Gastroesophageal sphincter (tissue), 4 donors: ENCODE data around the gene SLC4A11. TPM values are rescaled to one million over a fixed set of nuclear protein-coding genes. Genes with fewer than 3 reads are reported as not detected.
"Not testable (repeated sequence)": the region's sequence is repeated elsewhere in the genome, so short reads cannot be mapped to it uniquely, and the experiment has no call there.

ENCODE experiments used
- ATAC-seq: fragments of 150-250 bp; one replicate; pipeline ENCODE4 v1.9.1; 2016; ENCODE audit warnings: mild to moderate bottlenecking, moderate library complexity
- H3K27ac ChIP-seq, 4 donors: fragments of 200-600 bp; sonication (generic) in 3 of 4; 1 replicate in 3 of 4; 2 replicates in 1 of 4; pipeline ENCODE4 v1.5.1; 2016 to 2019
- H3K27me3 ChIP-seq: fragments of 200-600 bp; sonication (generic); one replicate; pipeline ENCODE4 v1.5.1; 2019
- H3K36me3 ChIP-seq, 2 donors: fragments of 200-600 bp; sonication (generic); one replicate each; pipeline ENCODE4 v1.5.1; 2019; ENCODE audit warnings: control low read depth in 1 of 2
- H3K4me1 ChIP-seq, 3 donors: fragments of 200-600 bp; sonication (generic); 1 replicate in 2 of 3; 2 replicates in 1 of 3; pipeline ENCODE4 v1.5.1; 2016 to 2019; ENCODE audit warnings: control low read depth in 2 of 3
- H3K4me3 ChIP-seq, 2 donors: fragments of 200-600 bp; sonication (generic); one replicate each; pipeline ENCODE4 v1.5.1; 2019; ENCODE audit warnings: mild to moderate bottlenecking in 1 of 2, moderate library complexity in 1 of 2
- H3K9me3 ChIP-seq, 3 donors: fragments of 200-600 bp; sonication (generic); one replicate each; pipeline ENCODE4 v1.5.1; 2017 to 2019; ENCODE audit warnings: control low read depth in 2 of 3
- CTCF ChIP-seq, 4 experiments: fragments of 200-600 bp in 2 of 4; fragments of 450-650 bp in 2 of 4; sonication (generic) in 1 of 4; IDR thresholded peaks; one replicate each; pipeline ENCODE4 v1.5.1; 2017 to 2019; ENCODE audit warnings: antibody characterized with exemption in 4 of 4, mild to moderate bottlenecking in 2 of 4, moderate library complexity in 2 of 4
- EP300 ChIP-seq: sonication (generic); formaldehyde crosslinking; IDR thresholded peaks from one replicate; pipeline ENCODE4 v1.6.1; 2017; ENCODE audit warnings: antibody characterized with exemption, mild to moderate bottlenecking
- POLR2A ChIP-seq, 2 donors: fragments of 450-650 bp; IDR thresholded peaks; one replicate each; pipeline ENCODE4 v1.6.1; 2017; ENCODE audit warnings: antibody characterized with exemption in 2 of 2, mild to moderate bottlenecking in 2 of 2, moderate library complexity in 1 of 2
- POLR2AphosphoS5 ChIP-seq: sonication (generic); formaldehyde crosslinking; IDR thresholded peaks from one replicate; pipeline ENCODE4 v1.6.1; 2017; ENCODE audit warnings: antibody characterized with exemption
- WGBS, 2 donors: methylation state at CpG; one replicate each; pipeline ENCODE4 v1.1.5; 2018; ENCODE audit warnings: low coverage in 1 of 2; 5-methylcytosine and 5-hydroxymethylcytosine counted together
- total RNA-seq, 4 donors: library from RNA; depleted of rRNA; stranded (reverse); fragments of >200 nt; gene quantifications; one replicate each; pipeline ENCODE4 v1.1.0, GENCODE V29; 2016

The SLC4A11 gene
- total RNA-seq, 4 donors from 2014 or later: 0.31 to 3.3 (median 0.62) TPM; not detected in 1

- TF ChIP-seq POLR2AphosphoS5: no peak
- TF ChIP-seq CTCF (IDR thresholded peaks at IDR 0.05): no peak
- no peak for TF ChIP-seq POLR2A (IDR thresholded peaks at IDR 0.05)
- no peak for TF ChIP-seq EP300
- H3K9me3 ChIP-seq: no peaks in the 10 kb centered on the region
- peaks cover 0 to 76% of the 10 kb centered on the region in 2 donors for H3K36me3 ChIP-seq
- WGBS, 2 donors: 53 to 84% methylated on average over 2 to 9 of the region's 14 CpGs
- H3K4me1 ChIP-seq: no peaks in the 10 kb centered on the region
- no peak for ATAC-seq
- no peak overlapping the region for H3K27ac ChIP-seq
- H3K4me3 ChIP-seq: no peak overlapping the region
- H3K27me3 ChIP-seq: no peaks in the 10 kb centered on the region
These were observed 48.3 kb downstream of the SLC4A11 start for GRCh38 chr20:3190681-3191111.

- no peak for ATAC-seq
These were observed 49.3 kb downstream of the SLC4A11 start for GRCh38 chr20:3189561-3190131.

GRCh38 chr20:3188823-3189413, 50.1 kb downstream of the SLC4A11 start:
- Histone ChIP-seq H3K4me3 (no peak overlapping the region), H3K36me3 (peaks cover 0 to 59% of the 10 kb centered on the region in 2 donors), H3K27me3 (no peaks in the 10 kb centered on the region), H3K9me3 (no peaks in the 10 kb centered on the region), H3K4me1 (no peaks in the 10 kb centered on the region), H3K27ac (no peak overlapping the region)
- no peak for TF ChIP-seq EP300
- no peak for TF ChIP-seq POLR2A (IDR thresholded peaks at IDR 0.05)
- no peak for ATAC-seq
- WGBS, 2 donors: 92 to 100% methylated on average over 1 to 2 of the region's 3 CpGs

More at GRCh38 chr20:3189561-3190131, 49.3 kb downstream of the SLC4A11 start:
- Histone ChIP-seq H3K9me3 (no peaks in the 10 kb centered on the region), H3K27ac (no peak overlapping the region), H3K36me3 (peaks cover 0 to 66% of the 10 kb centered on the region in 2 donors), H3K27me3 (no peaks in the 10 kb centered on the region), H3K4me3 (no peak overlapping the region), H3K4me1 (no peaks in the 10 kb centered on the region)
- no peak for TF ChIP-seq POLR2AphosphoS5
- no peak for TF ChIP-seq CTCF (IDR thresholded peaks at IDR 0.05)
- TF ChIP-seq EP300: no peak
- TF ChIP-seq POLR2A (IDR thresholded peaks at IDR 0.05): no peak
- WGBS, 2 donors: 100% methylated on average over 1 of the region's 4 CpGs; no CpG with 5 or more reads in 1 of the 2 donors

- H3K27ac ChIP-seq, H3K4me3 ChIP-seq, H3K4me1 ChIP-seq, H3K27me3 ChIP-seq, ATAC-seq, H3K9me3 ChIP-seq: not testable (repeated sequence)
- peaks cover 0 to 48% of the 10 kb centered on the region in 2 donors for H3K36me3 ChIP-seq
- 86 to 93% methylated on average over 5 to 6 of the region's 9 CpGs for WGBS, 2 donors
These were observed 51.1 kb downstream of the SLC4A11 start for GRCh38 chr20:3187861-3188260.

- Histone ChIP-seq H3K9me3 (no peaks in the 10 kb centered on the region), H3K4me3 (no peak overlapping the region), H3K36me3 (peaks cover 0 to 10% of the 10 kb centered on the region in 2 donors), H3K27me3 (no peaks in the 10 kb centered on the region), H3K27ac (no peak overlapping the region), H3K4me1 (no peaks in the 10 kb centered on the region)
- WGBS, 2 donors: 93 to 97% methylated on average over 3 of the region's 3 CpGs
- no peak for TF ChIP-seq CTCF (IDR thresholded peaks at IDR 0.05)
- no peak for TF ChIP-seq POLR2AphosphoS5
- no peak for ATAC-seq
These were observed 54.9 kb downstream of the SLC4A11 start for GRCh38 chr20:3183896-3184612.

GRCh38 chr20:3182429-3182828, 56.6 kb downstream of the SLC4A11 start:
- H3K36me3 ChIP-seq, H3K4me1 ChIP-seq, H3K27me3 ChIP-seq, H3K4me3 ChIP-seq, H3K9me3 ChIP-seq, ATAC-seq, H3K27ac ChIP-seq: not testable (repeated sequence)
- WGBS, 2 donors: 94 to 100% methylated on average over 1 to 4 of the region's 5 CpGs
